Measurements from ENCODE around the gene DUXA.
"Not testable (repeated sequence)": the region's sequence is repeated elsewhere in the genome, so short reads cannot be mapped to it uniquely, and the experiment has no call there.

The DUXA gene

DNA sequence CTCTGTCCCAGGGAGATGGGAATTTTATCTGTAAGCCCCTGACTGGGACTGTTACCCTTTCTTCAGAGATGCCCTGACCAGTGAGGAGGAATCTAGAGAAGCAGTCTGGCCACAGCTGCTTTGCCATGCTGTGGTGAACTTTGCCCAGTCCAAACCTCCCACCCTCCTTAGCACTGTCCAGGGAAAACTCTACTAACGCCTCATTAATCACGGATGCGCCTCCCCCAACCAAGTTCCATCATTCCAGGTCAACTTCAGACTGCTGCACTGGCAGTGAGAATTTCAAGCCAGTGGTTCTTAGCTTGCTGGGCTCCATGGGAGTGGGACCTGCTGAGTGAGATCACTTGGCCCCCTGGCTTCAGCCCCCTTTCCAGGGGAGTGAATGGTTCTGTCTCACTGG lies 39.9 kb downstream of the DUXA start:
- not testable (repeated sequence) for DNase-seq; H3K36me3 Mint-ChIP-seq (ENCODE audit: low read depth); H3K27ac Mint-ChIP-seq; H3K27me3 Mint-ChIP-seq; H3K4me1 Mint-ChIP-seq; H3K4me3 Mint-ChIP-seq; ATAC-seq
- peaks cover 46% of the 10 kb centered on the region for H3K9me3 Mint-ChIP-seq

DNA sequence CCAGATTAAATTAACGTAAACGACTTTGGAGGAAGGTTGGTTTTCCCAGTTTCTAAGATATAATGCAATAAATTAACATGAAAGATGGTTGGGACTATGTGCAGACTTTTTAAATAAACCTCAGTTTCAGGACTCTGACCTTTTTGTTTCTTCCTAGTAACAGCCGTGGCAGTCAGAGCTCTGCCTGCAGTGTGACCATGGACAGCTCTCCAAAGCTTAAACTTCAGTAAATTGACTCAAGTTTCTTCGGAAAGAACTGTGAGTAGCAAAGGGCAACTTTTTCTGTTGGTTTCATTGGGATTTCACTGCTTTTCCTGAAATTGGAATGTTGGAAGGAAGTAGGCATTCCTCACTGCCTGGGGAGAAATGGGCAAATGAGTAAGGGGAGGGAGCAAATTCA lies 43.4 kb downstream of the DUXA start:
- peaks cover 22% of the 10 kb centered on the region for H3K9me3 Mint-ChIP-seq
- no peaks in the 10 kb centered on the region for H3K4me1 Mint-ChIP-seq
- no peak for DNase-seq
- peaks cover 8% of the 10 kb centered on the region for H3K27me3 Mint-ChIP-seq
- no peaks in the 10 kb centered on the region for H3K36me3 Mint-ChIP-seq (ENCODE audit: low read depth)
- no peak overlapping the region for H3K4me3 Mint-ChIP-seq
- ATAC-seq, result no peak
- H3K27ac Mint-ChIP-seq, result no peak overlapping the region

DNA sequence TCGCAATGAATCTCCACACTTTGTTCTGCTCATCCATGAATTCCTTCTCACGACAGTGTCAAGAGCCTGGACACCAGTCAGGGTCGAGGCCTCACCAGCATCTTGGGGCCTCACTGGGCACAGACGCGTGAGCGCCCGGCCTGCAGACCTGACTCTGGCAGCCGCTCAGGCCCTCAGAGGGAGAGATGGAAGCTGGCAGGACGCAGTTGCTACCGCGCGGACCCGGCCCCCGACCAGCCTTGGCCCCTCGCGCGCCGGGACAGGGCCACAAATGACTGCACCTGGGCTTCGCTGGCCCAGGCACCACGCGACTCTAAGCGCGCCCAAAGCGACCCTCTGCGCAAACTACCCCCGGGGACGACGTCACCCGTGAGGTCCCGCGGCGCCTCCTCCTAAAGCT lies 48.4 kb downstream of the DUXA start:
- no peaks in the 10 kb centered on the region for H3K4me1 Mint-ChIP-seq
- DNase-seq (no peak), ATAC-seq (no peak)
- peaks cover 23% of the 10 kb centered on the region for H3K9me3 Mint-ChIP-seq
- no peak overlapping the region for H3K27ac Mint-ChIP-seq
- no peak overlapping the region for H3K4me3 Mint-ChIP-seq
- no peaks in the 10 kb centered on the region for H3K27me3 Mint-ChIP-seq
- peaks cover 9% of the 10 kb centered on the region for H3K36me3 Mint-ChIP-seq (ENCODE audit: low read depth)

DNA sequence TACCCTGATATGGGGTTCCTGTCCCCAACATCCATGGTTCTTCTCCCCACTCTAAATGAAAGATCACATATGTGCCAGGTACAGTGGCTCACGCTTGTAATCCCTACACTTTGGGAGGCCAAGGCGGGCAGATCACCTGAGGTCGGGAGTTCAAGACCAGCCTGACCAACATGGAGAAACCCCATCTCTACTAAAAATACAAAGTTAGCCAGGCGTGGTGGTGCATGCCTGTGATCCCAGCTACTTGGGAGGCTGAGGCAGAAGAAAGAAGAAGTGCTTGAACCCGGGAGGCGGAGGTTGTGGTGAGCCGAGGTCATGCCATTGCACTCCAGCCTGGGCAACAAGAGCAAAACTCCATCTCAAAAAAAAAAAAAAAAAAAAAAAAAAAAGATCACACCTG lies 53.8 kb downstream of the DUXA start:
- H3K36me3 Mint-ChIP-seq (ENCODE audit: low read depth), result peaks cover 23% of the 10 kb centered on the region
- not testable (repeated sequence) for H3K4me1 Mint-ChIP-seq, H3K4me3 Mint-ChIP-seq, H3K27ac Mint-ChIP-seq, ATAC-seq, H3K27me3 Mint-ChIP-seq, DNase-seq
- H3K9me3 Mint-ChIP-seq, result peaks cover 44% of the 10 kb centered on the region

DNA sequence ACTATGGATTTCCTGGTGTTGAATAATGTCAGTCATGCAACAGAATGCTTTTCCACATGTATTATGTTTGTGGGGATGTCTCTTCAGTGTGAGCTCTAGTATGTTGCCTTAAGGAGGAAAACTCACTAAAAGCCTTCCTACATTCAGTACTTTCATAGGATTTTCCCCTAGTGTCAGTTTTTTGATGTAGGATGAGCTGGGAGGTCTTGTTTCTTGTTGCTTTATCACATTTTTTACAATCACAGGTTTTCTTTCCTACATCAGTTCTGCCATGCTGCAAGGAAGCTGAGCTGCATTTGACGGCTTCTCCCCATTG lies 56.0 kb downstream of the DUXA start:
- H3K4me1 Mint-ChIP-seq, result no peaks in the 10 kb centered on the region
- no peak overlapping the region for H3K4me3 Mint-ChIP-seq
- H3K27me3 Mint-ChIP-seq, result peaks cover 9% of the 10 kb centered on the region
- no peak for DNase-seq
- no peak overlapping the region for H3K27ac Mint-ChIP-seq
- peaks cover 49% of the 10 kb centered on the region for H3K9me3 Mint-ChIP-seq
- ATAC-seq, result no peak
- H3K36me3 Mint-ChIP-seq (ENCODE audit: low read depth), result peaks cover 27% of the 10 kb centered on the region

DNA sequence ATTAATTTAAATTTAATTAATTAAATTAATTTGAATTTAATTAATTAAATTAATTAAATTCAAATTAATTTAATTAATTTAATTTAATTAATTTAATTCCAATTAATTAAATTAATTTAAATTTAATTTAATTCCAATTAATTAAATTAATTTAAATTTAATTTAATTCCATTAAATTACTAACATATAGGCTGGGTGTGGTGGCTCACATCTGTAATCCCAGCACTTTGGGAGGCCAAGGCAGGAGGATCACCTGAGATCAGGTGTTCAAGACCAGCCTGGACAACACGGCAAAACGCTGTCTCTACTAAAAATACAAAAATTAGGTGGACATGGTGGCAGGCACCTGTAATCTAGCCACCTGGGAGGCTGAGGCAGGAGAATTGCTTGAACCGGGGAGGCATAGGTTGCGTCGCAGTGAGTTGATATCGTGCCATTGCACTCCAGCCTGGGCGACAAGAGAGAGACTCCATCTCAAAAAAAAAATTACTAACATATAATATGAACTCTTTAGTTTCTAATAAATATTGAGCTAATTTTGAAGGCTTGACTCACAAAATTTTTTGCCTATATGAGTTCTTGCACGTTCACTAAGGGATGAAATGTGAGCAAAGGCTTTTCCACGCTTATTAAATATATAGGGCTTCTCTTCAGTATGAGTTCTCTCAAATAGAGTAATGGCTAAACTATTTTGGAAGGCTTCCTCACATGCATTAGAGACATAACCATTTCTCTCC lies 56.5 kb downstream of the DUXA start:
- Mint-ChIP-seq H3K9me3 (peaks cover 49% of the 10 kb centered on the region), H3K27me3 (peaks cover 10% of the 10 kb centered on the region), H3K27ac (no peak overlapping the region), H3K36me3 (ENCODE audit: low read depth) (peaks cover 27% of the 10 kb centered on the region), H3K4me3 (no peak overlapping the region), H3K4me1 (no peaks in the 10 kb centered on the region)
- no peak for ATAC-seq
- no peak for DNase-seq

DNA sequence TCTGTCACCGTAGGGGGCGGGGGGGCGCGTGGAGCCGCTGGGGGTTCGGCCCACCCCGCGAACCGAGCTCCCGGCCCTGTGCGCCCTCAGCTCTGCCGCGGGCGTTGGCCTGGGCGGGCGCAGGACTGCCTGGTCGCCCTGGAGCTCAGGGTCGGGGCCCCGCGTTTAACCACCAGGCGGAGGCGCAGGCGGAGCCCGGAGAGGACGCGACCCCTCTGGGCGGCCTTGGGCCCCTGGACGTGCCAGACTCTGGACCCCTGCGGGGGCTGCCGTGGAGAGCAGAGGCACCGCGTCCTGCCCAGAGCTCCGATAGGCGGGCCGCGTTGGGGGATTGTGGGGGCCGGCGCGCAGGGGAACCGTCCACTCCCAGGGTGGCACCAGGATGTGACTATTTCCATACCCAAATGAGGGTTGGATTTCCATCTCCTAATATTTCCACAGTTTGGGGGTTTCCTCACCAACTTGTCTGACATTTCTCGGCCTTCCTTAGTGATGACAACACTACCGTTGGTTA lies 60.5 kb downstream of the DUXA start:
- ATAC-seq, result no peak
- Mint-ChIP-seq H3K27me3 (peaks cover 19% of the 10 kb centered on the region), H3K9me3 (peaks cover 22% of the 10 kb centered on the region), H3K4me3 (no peak overlapping the region), H3K4me1 (peaks cover 7% of the 10 kb centered on the region), H3K36me3 (ENCODE audit: low read depth) (peaks cover 11% of the 10 kb centered on the region), H3K27ac (no peak overlapping the region)
- no peak for DNase-seq

DNA sequence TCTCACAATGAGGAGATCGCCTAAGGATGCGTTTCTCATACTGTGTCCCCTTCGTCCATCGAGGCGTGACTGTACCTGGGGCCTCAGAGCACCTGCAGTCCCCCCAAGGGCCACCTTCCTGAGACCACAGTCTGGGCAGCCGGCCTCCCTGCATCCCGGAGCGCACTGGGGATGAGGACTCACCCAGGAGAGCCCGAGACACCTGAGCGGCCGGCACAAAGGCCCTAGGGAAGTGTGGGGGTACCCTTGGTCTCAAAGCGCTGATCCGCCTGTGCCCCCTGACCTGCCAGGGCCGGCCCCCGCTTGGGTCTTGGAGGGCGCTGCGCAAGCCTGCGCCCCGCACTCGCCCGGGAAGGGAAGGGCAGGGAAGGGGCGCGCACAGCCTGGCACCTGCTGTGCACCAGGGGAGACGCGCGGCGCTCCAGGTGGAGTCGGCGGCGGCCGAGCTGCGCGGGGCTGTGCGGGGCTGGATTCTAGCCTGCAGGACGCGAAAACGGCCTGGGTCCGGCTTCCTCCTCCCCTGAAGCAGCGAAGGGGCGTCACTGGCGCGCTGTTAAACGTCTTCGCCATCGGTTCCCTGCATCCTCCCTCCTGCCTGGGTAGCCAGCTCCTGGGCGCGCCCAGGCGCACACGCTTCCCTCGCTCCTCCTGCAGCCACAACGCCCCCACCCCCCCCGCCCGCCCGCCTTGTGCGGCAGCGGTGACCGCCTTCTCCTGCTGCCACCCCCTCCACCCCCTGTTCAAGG lies 61.1 kb downstream of the DUXA start:
- H3K4me1 Mint-ChIP-seq, result peaks cover 7% of the 10 kb centered on the region
- peaks cover 9% of the 10 kb centered on the region for H3K36me3 Mint-ChIP-seq (ENCODE audit: low read depth)
- peaks cover 16% of the 10 kb centered on the region for H3K9me3 Mint-ChIP-seq
- no peak overlapping the region for H3K27ac Mint-ChIP-seq
- ATAC-seq (no peak), DNase-seq (no peak)
- H3K4me3 Mint-ChIP-seq, result no peak overlapping the region
- peaks cover 19% of the 10 kb centered on the region for H3K27me3 Mint-ChIP-seq

Measured in activated naive CD8-positive, alpha-beta T cell treated with anti-CD3 and anti-CD28 coated beads, Interleukin-2, amount 50 U/mL, for 24 hours (primary cell).